ENCODE measurements around the gene AUTS2.

AUTS2 gene

GRCh38 chr7:70694434-70694970, 1096.2 kb downstream of the AUTS2 start:
- Histone ChIP-seq H3K4me1 (ENCODE audit: control insufficient read depth in 1 of 2, insufficient read depth in 1 of 2, low read depth in 1 of 2, low read length in 1 of 2) (peaks cover 7% of the 10 kb centered on the region in 2 experiments), H3K27me3 (peaks cover 97% of the 10 kb centered on the region), H3K9me3 (no peaks in the 10 kb centered on the region), H3K36me3 (no peaks in the 10 kb centered on the region), H3K4me3 (ENCODE audit: low read depth in 1 of 2, low read length in 1 of 2) (peak overlapping the region in 1 of 2 experiments; percentile 32), H3K27ac (no peak overlapping the region)
- TF ChIP-seq CTCF (IDR thresholded peaks at IDR 0.05), result no peak

- H3K27ac ChIP-seq, result no peak overlapping the region
- peaks cover 7% of the 10 kb centered on the region in 2 experiments for H3K4me1 ChIP-seq (ENCODE audit: control insufficient read depth in 1 of 2, insufficient read depth in 1 of 2, low read depth in 1 of 2, low read length in 1 of 2)
- H3K27me3 ChIP-seq, result peaks cover 98% of the 10 kb centered on the region
Observed at GRCh38 chr7:70694971-70695794, 1096.9 kb downstream of the AUTS2 start.

GRCh38 chr7:70695795-70696083, 1097.5 kb downstream of the AUTS2 start:
- H3K36me3 ChIP-seq, result no peaks in the 10 kb centered on the region
- H3K27me3 ChIP-seq, result peaks cover 92% of the 10 kb centered on the region
- H3K4me1 ChIP-seq (ENCODE audit: control insufficient read depth in 1 of 2, insufficient read depth in 1 of 2, low read depth in 1 of 2, low read length in 1 of 2), result peaks cover 7% of the 10 kb centered on the region in 2 experiments
- TF ChIP-seq CTCF (IDR thresholded peaks at IDR 0.05), result no peak
- H3K9me3 ChIP-seq, result no peaks in the 10 kb centered on the region
- no peak overlapping the region for H3K4me3 ChIP-seq (ENCODE audit: low read depth in 1 of 2, low read length in 1 of 2)
- no peak overlapping the region for H3K27ac ChIP-seq

More at GRCh38 chr7:70694971-70695794, 1096.9 kb downstream of the AUTS2 start:
- Histone ChIP-seq H3K36me3 (no peaks in the 10 kb centered on the region), H3K4me3 (ENCODE audit: low read depth in 1 of 2, low read length in 1 of 2) (peak overlapping the region in 1 of 2 experiments; percentile 32), H3K9me3 (no peaks in the 10 kb centered on the region)
- no peak for TF ChIP-seq CTCF (IDR thresholded peaks at IDR 0.05)

- Histone ChIP-seq H3K9me3 (no peaks in the 10 kb centered on the region), H3K4me1 (ENCODE audit: control insufficient read depth in 1 of 2, insufficient read depth in 1 of 2, low read depth in 1 of 2, low read length in 1 of 2) (peaks cover 7% of the 10 kb centered on the region in 2 experiments), H3K36me3 (no peaks in the 10 kb centered on the region), H3K4me3 (ENCODE audit: low read depth in 1 of 2, low read length in 1 of 2) (no peak overlapping the region), H3K27me3 (peaks cover 90% of the 10 kb centered on the region), H3K27ac (no peak overlapping the region)
- TF ChIP-seq CTCF (IDR thresholded peaks at IDR 0.05), result no peak
Observed at GRCh38 chr7:70696201-70696754, 1098.0 kb downstream of the AUTS2 start.

- Histone ChIP-seq H3K4me3 (ENCODE audit: low read depth in 1 of 2, low read length in 1 of 2) (no peak overlapping the region), H3K4me1 (ENCODE audit: control insufficient read depth in 1 of 2, insufficient read depth in 1 of 2, low read depth in 1 of 2, low read length in 1 of 2) (peaks cover 7% of the 10 kb centered on the region in 2 experiments), H3K27me3 (peaks cover 70% of the 10 kb centered on the region), H3K9me3 (no peaks in the 10 kb centered on the region), H3K27ac (no peak overlapping the region), H3K36me3 (no peaks in the 10 kb centered on the region)
- TF ChIP-seq CTCF (IDR thresholded peaks at IDR 0.05), result no peak
Observed at GRCh38 chr7:70698219-70698832, 1100.1 kb downstream of the AUTS2 start.

Data from neutrophil (primary cell).